HepG2 (cell line): ENCODE measurements around the gene MCM3AP.

ENCODE experiments used
- CREB1 ChIP-seq, 2 experiments: fragments of 450-650 bp in 1 of 2; IDR thresholded peaks; 2 replicates each; pipeline ENCODE4 v1.6.1; 2016 to 2017; ENCODE audit warnings: control low read depth in 1 of 2, mild to moderate bottlenecking in 1 of 2, missing compliant biosample characterization in 1 of 2, missing genetic modification characterization in 1 of 2
- MYNN ChIP-seq: sonication (generic); formaldehyde crosslinking; IDR thresholded peaks from 2 replicates; pipeline ENCODE4 v1.4.0; 2020; ENCODE audit warnings: mild to moderate bottlenecking, low read depth, missing genetic modification reagents
- POLR2AphosphoS5 ChIP-seq: IDR thresholded peaks from 2 replicates; pipeline ENCODE4 v1.6.1; 2012; ENCODE audit warnings: low read depth, low read length
- THAP7 ChIP-seq: sonication (generic); formaldehyde crosslinking; IDR thresholded peaks from 2 replicates; pipeline ENCODE4 v1.8.1; 2023; ENCODE audit warnings: mild to moderate bottlenecking, missing genetic modification reagents
- TP53 ChIP-seq: sonication (generic); formaldehyde crosslinking; conservative IDR thresholded peaks from 2 replicates; pipeline ENCODE4 v1.4.0; 2020; ENCODE audit warnings: missing genetic modification reagents
- ZBTB26 ChIP-seq: IDR thresholded peaks from 2 replicates; pipeline ENCODE4 v1.6.1; 2016; ENCODE audit warnings: missing compliant biosample characterization, missing genetic modification reagents, borderline replicate concordance
- ZBTB42 ChIP-seq: sonication (generic); formaldehyde crosslinking; IDR thresholded peaks from 2 replicates; pipeline ENCODE4 v1.5.0; 2020; ENCODE audit warnings: mild to moderate bottlenecking, missing genetic modification reagents
- ZFP37 ChIP-seq: sonication (generic); formaldehyde crosslinking; IDR thresholded peaks from 2 replicates; pipeline ENCODE4 v1.4.0; 2020; ENCODE audit warnings: missing genetic modification reagents, borderline replicate concordance
- ZSCAN5A ChIP-seq: sonication (generic); formaldehyde crosslinking; IDR thresholded peaks from 2 replicates; pipeline ENCODE4 v1.8.0; 2022; ENCODE audit warnings: mild to moderate bottlenecking, missing genetic modification reagents, borderline replicate concordance
- TF ChIP-seq, protein P1 (sequence below): sonication (generic); formaldehyde crosslinking; IDR thresholded peaks from 2 replicates; pipeline ENCODE4 v1.5.0; 2020; ENCODE audit warnings: mild to moderate bottlenecking, missing genetic modification reagents
- TF ChIP-seq, protein P2 (sequence below): sonication (generic); formaldehyde crosslinking; IDR thresholded peaks from 2 replicates; pipeline ENCODE4 v1.5.0; 2020; ENCODE audit warnings: mild to moderate bottlenecking, missing genetic modification reagents, moderate library complexity

GRCh38 chr21:46190491-46191131 is 94.8 kb downstream of the MCM3AP start:
- TF ChIP-seq, protein P1, sequence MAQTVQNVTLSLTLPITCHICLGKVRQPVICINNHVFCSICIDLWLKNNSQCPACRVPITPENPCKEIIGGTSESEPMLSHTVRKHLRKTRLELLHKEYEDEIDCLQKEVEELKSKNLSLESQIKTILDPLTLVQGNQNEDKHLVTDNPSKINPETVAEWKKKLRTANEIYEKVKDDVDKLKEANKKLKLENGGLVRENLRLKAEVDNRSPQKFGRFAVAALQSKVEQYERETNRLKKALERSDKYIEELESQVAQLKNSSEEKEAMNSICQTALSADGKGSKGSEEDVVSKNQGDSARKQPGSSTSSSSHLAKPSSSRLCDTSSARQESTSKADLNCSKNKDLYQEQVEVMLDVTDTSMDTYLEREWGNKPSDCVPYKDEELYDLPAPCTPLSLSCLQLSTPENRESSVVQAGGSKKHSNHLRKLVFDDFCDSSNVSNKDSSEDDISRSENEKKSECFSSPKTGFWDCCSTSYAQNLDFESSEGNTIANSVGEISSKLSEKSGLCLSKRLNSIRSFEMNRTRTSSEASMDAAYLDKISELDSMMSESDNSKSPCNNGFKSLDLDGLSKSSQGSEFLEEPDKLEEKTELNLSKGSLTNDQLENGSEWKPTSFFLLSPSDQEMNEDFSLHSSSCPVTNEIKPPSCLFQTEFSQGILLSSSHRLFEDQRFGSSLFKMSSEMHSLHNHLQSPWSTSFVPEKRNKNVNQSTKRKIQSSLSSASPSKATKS (CRISPR knock-in tag) = no peak
- TF ChIP-seq, protein P2, sequence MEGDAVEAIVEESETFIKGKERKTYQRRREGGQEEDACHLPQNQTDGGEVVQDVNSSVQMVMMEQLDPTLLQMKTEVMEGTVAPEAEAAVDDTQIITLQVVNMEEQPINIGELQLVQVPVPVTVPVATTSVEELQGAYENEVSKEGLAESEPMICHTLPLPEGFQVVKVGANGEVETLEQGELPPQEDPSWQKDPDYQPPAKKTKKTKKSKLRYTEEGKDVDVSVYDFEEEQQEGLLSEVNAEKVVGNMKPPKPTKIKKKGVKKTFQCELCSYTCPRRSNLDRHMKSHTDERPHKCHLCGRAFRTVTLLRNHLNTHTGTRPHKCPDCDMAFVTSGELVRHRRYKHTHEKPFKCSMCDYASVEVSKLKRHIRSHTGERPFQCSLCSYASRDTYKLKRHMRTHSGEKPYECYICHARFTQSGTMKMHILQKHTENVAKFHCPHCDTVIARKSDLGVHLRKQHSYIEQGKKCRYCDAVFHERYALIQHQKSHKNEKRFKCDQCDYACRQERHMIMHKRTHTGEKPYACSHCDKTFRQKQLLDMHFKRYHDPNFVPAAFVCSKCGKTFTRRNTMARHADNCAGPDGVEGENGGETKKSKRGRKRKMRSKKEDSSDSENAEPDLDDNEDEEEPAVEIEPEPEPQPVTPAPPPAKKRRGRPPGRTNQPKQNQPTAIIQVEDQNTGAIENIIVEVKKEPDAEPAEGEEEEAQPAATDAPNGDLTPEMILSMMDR (CRISPR knock-in tag) = no peak
- no peak for TF ChIP-seq ZBTB42 (CRISPR knock-in tag)
- TF ChIP-seq CREB1 (IDR thresholded peaks at IDR 0.05) = no peak
- TF ChIP-seq CREB1 (CRISPR knock-in tag; IDR thresholded peaks at IDR 0.05) = no peak
- TF ChIP-seq TP53 (CRISPR knock-in tag) = no peak
- TF ChIP-seq ZSCAN5A (CRISPR knock-in tag) = no peak
- no peak for TF ChIP-seq ZFP37
- no peak for TF ChIP-seq THAP7 (CRISPR knock-in tag)
- no peak for TF ChIP-seq MYNN (CRISPR knock-in tag)
- no peak for TF ChIP-seq ZBTB26 (CRISPR knock-in tag)
- no peak for TF ChIP-seq POLR2AphosphoS5
